AG04449 (cell line): ENCODE results near the gene ADAMTS16.

Experiments
- CTCF ChIA-PET: fragments of 350-600 bp; formaldehyde crosslinking; extraction: SDS; loops from one replicate; lab custom pipeline; 2021; ENCODE audit warnings: antibody characterized with exemption; lab: Yijun Ruan, JAX
- POLR2A ChIA-PET: fragments of 400-600, 350-600 bp; formaldehyde crosslinking; extraction: SDS; loops from one replicate; lab custom pipeline; 2020; ENCODE audit warnings: antibody characterized with exemption, inconsistent platforms; lab: Yijun Ruan, JAX
- DNase-seq: peaks from one replicate; pipeline ENCODE4 v3.0.0-alpha.2; 2010; ENCODE audit warnings: low read depth, low spot score
- H3K4me3 ChIP-seq: 2 replicates; pipeline ENCODE4 v1.5.1; 2011; ENCODE audit warnings: low read depth, mild to moderate bottlenecking, control low read depth, low read length
- TF ChIP-seq, protein P1 (sequence below): IDR thresholded peaks from one replicate; pipeline ENCODE4 v1.5.1; 2011; ENCODE audit warnings: mild to moderate bottlenecking, moderate library complexity, low read length, control low read depth, inconsistent platforms; ENCODE audit not compliant: insufficient read depth; ENCODE audit errors: missing control alignments

ADAMTS16 gene

DNA sequence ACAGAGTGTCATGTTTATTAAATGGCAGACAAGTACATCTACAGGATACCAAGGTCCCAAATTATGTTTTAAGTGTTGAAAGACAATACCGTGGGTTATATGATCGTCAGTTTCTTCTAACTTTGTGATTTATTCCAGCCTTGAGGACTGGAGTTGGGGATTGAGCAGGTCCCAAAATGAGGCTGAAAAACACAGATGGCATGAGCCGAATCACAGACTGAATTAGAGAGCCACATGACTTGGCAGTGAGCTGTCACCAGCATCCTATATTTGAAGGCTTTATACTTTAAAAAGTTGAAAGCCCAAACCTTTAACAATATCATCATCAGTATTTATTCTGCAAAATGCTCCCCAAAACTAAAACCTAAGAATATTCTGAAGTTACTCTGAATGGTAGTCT, 79.4 kb downstream of the ADAMTS16 start:
- CTCF ChIA-PET, result no interaction called here
- TF ChIP-seq, protein P1, sequence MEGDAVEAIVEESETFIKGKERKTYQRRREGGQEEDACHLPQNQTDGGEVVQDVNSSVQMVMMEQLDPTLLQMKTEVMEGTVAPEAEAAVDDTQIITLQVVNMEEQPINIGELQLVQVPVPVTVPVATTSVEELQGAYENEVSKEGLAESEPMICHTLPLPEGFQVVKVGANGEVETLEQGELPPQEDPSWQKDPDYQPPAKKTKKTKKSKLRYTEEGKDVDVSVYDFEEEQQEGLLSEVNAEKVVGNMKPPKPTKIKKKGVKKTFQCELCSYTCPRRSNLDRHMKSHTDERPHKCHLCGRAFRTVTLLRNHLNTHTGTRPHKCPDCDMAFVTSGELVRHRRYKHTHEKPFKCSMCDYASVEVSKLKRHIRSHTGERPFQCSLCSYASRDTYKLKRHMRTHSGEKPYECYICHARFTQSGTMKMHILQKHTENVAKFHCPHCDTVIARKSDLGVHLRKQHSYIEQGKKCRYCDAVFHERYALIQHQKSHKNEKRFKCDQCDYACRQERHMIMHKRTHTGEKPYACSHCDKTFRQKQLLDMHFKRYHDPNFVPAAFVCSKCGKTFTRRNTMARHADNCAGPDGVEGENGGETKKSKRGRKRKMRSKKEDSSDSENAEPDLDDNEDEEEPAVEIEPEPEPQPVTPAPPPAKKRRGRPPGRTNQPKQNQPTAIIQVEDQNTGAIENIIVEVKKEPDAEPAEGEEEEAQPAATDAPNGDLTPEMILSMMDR, result no peak
- H3K4me3 ChIP-seq, result no peak overlapping the region
- DNase-seq, result no peak
- POLR2A ChIA-PET, result no interaction called here

DNA sequence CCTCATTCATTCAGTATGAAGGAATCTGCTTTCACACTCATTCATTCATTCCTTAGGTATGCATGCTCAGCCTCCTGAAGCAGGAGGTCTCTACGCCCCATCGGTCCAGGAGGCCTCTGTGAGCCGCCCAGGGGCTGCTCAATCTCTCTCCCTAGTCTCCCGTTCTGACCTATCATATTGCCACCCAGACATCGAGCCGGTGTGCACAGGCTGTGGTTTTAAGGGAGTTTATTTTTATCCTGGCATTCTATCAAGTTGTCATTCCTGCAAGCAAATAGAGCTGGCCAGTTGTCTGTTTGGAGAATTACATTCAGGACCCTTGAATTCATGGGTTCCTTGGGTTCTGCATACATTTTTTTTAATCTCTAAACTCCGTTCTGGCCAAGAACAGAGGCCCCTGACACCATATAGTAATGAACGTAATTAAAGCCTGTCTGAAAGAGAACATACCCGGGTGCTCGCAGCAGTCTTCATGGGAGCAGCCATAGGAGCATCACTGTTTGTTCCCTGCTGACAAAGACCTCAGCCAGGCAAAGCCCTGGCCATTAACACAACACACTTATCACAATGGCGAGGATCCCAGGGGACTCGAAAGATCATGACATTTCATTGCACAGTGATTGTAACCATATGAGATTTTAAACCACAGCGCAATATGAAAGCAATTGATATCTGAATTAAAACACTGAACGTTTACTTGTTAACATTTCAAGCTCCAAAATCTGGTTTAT, 80.9 kb downstream of the ADAMTS16 start:
- ChIA-PET POLR2A (no interaction called here), CTCF (no interaction called here)
- TF ChIP-seq, protein P1, result no peak

DNA sequence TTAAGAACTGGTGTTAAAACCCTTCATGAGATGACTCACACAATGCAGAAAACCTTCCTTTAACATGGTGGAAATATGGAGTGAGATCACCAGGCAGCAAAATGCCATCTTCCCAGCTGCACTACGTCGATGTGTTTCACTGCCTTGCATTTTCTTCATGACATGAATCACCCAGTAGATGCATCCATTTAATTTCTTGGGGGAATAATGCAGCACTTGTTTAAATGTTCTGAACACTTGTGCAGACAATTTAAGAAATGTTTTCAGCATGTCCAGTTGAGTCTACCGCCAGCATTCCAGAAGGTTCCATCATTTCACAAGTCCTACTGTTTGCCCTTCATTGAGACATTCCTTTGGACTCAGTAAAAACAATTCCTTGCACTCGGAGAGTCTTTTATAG, 81.6 kb downstream of the ADAMTS16 start:
- no peak overlapping the region for H3K4me3 ChIP-seq
- POLR2A ChIA-PET, result no interaction called here
- DNase-seq, result peak; percentile 24
- CTCF ChIA-PET, result no interaction called here
- TF ChIP-seq, protein P1, result no peak

More for the DNA sequence above, 80.9 kb downstream of the ADAMTS16 start:
- H3K4me3 ChIP-seq, result no peak overlapping the region
- no peak for DNase-seq

DNA sequence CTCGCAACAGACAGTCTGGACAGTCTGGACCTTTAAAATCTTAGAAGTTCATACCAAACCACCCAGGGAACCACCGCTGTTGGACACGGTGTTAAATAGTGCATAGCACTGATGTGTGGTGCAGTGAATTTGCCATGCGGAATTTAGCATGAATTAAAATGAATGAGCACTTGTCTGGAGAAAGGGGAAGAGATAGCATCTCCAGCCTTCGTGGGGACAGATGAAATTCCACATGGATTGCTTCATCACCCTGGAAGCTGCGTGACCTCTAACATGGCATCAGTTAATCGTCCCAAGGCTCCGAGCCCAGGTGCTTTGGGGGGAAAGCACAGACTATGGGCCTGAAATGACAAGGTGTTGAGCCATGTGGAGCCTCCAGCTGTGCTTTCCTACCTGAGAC, 91.4 kb downstream of the ADAMTS16 start:
- CTCF ChIA-PET, result no interaction called here
- TF ChIP-seq, protein P1, result no peak
- POLR2A ChIA-PET, result no interaction called here
- no peak overlapping the region for H3K4me3 ChIP-seq
- no peak for DNase-seq

DNA sequence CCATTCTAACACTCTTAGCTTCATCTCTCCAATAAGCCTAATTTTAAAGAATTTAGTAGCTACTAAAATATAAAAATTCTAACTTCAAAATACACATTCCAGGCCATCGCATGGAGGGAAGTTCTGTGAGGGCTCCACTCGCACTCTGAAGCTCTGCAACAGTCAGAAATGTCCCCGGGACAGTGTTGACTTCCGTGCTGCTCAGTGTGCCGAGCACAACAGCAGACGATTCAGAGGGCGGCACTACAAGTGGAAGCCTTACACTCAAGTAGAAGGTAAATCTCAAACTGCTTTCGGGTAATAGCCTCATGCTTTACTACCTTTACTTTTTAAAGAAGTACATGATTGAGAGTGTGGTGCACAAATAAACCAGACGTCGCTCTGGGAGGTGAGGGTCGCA, 94.8 kb downstream of the ADAMTS16 start:
- H3K4me3 ChIP-seq, result no peak overlapping the region
- DNase-seq, result no peak
- ChIA-PET POLR2A (no interaction called here), CTCF (no interaction called here)
- TF ChIP-seq, protein P1, result no peak

DNA sequence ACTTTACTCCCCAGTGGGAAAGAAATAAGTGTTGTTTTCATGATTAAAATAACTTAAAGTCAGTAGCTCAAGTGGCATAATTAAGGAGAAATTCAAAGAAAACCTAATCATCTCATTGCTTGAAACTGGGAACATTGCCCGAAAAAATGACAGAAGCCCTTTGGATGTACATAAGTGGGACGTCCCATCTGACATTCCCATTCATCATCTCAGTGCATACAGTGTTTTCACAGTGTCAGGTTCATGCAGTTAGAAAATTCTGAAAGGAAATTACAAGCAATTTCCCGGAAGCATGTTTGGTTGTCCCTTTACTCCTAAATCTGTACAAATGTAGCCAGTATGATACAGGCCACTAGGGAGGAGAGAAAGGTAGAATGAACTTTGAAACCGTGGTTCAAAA, 95.6 kb downstream of the ADAMTS16 start:
- CTCF ChIA-PET, result no interaction called here
- no peak overlapping the region for H3K4me3 ChIP-seq
- TF ChIP-seq, protein P1, result no peak
- POLR2A ChIA-PET, result no interaction called here
- no peak for DNase-seq
